Measurements from ENCODE around the gene PXMP4. TPM values are rescaled to one million over a fixed set of nuclear protein-coding genes. Genes with fewer than 3 reads are reported as not detected.
A peak's percentile ranks its signal among the peaks of the same experiment; 100 is the strongest.

Gene PXMP4
- total RNA-seq, 1 donor from 2014 or later, result 5.4 TPM

DNA sequence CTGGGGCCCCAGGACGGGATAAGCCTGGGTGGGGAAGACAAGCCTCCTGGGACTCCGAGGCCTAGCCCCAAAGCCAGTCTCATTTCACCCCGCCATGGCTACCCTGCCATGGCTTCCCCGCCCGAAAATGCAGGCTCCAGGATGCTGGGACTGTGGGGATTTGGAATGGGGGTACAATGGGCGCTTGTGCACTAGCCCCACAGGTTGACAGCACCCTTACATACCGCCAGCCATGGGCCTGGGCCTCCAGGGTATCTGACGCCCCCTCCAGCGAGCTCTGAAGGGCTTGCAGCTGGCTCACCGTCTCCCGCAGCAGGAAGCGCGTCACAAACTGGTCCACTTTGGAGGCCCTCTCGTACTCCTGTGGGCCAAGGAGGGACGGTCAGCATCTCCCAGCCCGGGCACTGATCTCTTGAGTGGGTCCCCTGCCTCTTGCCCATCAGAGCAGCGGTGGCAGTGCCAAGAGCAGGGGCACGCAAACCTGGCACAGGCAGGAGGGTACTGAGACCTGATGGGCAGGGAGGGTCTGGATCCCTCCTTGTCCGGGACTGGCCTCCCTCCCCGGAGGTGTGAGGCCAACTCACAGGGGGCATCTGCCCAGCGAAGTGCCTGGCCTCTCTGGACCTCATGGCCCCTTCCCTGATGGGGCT, 60.0 kb downstream of the PXMP4 start:
- intact Hi-C loops (cut with micrococcal nuclease), result no loop called here
- Mint-ChIP-seq H3K4me3 (no peak overlapping the region), H3K27ac (no peak overlapping the region), H3K4me1 (peaks cover 18% of the 10 kb centered on the region), H3K9me3 (no peaks in the 10 kb centered on the region), H3K36me3 (ENCODE audit: low read depth) (no peaks in the 10 kb centered on the region), H3K27me3 (no peaks in the 10 kb centered on the region)
- no peak for DNase-seq

DNA sequence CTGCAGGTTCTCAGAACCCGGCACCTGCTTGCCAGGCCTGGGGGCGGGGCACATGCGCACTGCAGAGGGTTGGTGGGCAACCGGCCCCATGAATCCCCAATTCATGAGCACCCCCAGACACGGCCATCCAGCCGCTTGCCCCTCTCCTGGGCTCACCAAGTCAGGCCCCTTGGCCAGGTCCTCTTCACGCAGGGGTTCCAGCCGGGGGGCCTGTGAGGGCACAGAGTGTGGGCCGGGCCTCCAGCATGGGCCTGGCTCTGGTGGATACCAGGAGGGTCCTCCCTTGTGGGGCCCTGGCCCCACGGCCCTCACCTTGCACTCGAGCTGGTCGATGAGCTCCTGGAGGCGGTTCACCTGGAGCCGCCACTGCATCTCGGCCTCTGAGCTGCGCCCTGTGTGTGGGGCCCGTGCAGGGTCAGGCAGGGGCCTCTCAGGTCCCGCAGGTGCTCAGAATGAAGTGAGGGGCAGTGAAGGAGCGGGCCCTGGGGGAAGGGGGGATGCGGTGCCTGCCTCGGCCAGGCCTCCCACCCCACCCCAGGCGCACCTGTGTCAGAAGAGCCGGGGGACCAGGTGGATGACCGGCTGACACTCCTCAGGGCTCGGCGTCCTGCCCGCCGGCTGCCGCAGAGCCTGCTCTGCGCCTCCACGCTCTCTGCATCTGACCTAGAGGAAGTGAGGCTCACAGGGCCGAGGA, 60.6 kb downstream of the PXMP4 start:
- Mint-ChIP-seq H3K27me3 (no peaks in the 10 kb centered on the region), H3K36me3 (ENCODE audit: low read depth) (no peaks in the 10 kb centered on the region), H3K4me1 (peaks cover 11% of the 10 kb centered on the region), H3K4me3 (no peak overlapping the region), H3K27ac (peak overlapping the region; percentile 49), H3K9me3 (no peaks in the 10 kb centered on the region)
- no peak for DNase-seq
- intact Hi-C loops (cut with micrococcal nuclease), result no loop called here

DNA sequence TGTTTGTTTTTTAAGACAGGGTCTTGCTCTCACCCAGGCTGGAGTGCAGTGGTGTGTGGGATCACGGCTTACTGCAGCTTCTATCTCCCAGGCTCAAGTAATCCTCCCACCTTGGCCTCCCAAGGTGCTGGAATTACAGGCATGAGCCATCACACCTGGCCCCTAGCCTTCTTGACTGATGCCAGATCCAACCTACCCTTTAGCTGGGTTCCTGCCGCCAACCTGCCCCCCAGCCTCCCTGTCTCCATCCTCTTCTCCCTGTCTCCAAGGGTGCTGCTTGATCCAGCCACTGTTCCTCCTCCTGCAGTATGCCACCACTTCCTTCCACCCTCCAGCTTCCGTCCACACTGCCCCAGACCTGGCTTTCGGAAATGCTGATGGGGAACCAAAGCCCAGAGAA, 61.2 kb downstream of the PXMP4 start:
- Mint-ChIP-seq H3K27me3 (no peaks in the 10 kb centered on the region), H3K4me1 (peaks cover 8% of the 10 kb centered on the region), H3K4me3 (no peak overlapping the region), H3K36me3 (ENCODE audit: low read depth) (no peaks in the 10 kb centered on the region), H3K9me3 (no peaks in the 10 kb centered on the region), H3K27ac (peak overlapping the region; percentile 49)
- DNase-seq, result no peak
- intact Hi-C loops (cut with micrococcal nuclease), result no loop called here

DNA sequence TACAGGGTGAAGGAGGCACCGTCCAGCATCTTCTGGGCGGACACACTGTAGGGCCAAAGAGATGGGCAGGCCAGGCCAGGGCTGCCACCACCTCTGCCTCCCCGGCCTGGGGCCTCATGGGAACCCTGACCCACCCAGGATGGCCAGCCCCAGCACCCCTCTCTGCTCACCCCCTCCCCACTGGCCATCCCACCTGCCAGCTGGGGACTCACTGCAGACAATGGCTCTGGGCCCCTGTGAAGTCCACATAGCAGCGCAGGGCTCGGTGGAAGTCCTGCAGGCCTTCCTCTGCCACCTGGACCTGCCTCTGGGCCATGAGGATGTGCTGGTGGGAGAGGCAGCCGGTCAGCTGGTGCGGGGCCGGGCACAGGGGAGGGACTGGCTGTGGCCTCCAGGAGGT, 61.6 kb downstream of the PXMP4 start:
- Mint-ChIP-seq H3K36me3 (ENCODE audit: low read depth) (no peaks in the 10 kb centered on the region), H3K9me3 (no peaks in the 10 kb centered on the region), H3K4me1 (peaks cover 6% of the 10 kb centered on the region), H3K27ac (no peak overlapping the region), H3K27me3 (no peaks in the 10 kb centered on the region), H3K4me3 (no peak overlapping the region)
- DNase-seq, result no peak
- intact Hi-C loops (cut with micrococcal nuclease), result no loop called here

DNA sequence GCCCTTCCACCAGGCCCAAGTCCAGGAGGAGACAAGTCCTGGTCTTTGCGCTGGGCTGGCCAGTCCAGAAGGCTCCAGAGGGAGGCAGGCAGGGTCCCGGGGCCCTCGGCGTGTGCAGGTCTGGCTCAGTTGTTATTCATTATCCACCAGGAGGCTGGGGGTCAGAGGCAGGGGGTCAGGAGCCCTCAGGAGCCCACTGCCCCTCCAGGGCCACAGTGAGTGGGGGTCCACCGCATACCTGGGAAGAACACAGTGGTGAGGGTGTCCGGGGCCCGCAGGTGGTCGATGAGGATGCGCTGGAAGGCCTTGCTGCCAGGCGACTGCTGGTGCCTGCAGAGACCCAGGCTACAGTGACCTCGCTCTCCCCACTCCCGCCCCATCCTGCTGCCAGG, 62.4 kb downstream of the PXMP4 start:
- intact Hi-C loops (cut with micrococcal nuclease), result no loop called here
- Mint-ChIP-seq H3K36me3 (ENCODE audit: low read depth) (no peaks in the 10 kb centered on the region), H3K4me3 (no peak overlapping the region), H3K27ac (no peak overlapping the region), H3K9me3 (no peaks in the 10 kb centered on the region), H3K27me3 (no peaks in the 10 kb centered on the region), H3K4me1 (peaks cover 10% of the 10 kb centered on the region)
- DNase-seq, result no peak

DNA sequence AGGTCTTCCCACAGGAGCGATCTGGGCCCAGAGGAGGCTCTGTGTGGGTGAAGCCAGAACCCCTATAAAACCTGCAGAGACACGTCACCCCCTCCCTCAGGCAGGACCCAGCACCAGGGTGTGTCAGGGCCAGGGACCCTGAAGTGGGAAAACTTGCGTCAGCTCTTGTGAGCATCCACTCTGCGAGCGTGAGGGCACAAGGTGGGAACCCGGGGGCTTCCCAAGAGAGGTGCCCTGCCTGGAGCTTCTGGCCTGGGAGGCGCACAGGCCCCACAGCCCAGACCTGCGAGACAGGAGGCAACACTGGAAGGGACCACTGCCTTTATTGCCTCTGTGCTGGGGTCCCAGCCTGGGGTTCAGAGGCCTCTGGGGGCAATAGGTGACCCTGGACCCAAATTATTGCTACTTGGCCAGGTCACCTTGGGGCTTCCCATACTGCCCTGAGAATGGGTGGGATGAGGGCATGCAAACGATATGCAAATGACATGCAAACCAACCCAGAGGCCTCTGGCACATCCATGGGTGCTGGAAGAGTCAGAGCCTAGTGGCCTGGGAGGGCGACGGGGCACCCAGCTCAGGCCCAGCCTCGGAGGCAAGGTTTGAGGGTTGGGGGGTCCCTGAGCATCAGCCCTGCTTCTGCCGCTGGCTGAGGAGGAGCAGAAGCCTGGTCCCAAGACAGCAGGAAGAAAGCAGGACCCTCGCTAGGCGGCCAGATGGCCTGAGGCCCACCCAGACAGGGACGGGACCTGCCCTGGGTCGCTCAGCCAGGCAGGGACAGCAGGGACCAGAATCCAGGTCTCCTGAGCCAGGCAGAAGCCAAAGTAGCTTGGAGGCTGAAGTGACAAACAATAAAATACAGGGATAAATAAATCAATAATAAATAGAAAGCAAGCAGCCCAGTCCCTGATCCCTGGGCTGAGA, 63.1 kb downstream of the PXMP4 start:
- intact Hi-C loops (cut with micrococcal nuclease), result no loop called here
- no peak for DNase-seq
- Mint-ChIP-seq H3K27ac (no peak overlapping the region), H3K4me1 (peaks cover 11% of the 10 kb centered on the region), H3K9me3 (no peaks in the 10 kb centered on the region), H3K27me3 (no peaks in the 10 kb centered on the region), H3K36me3 (ENCODE audit: low read depth) (no peaks in the 10 kb centered on the region), H3K4me3 (no peak overlapping the region)

DNA sequence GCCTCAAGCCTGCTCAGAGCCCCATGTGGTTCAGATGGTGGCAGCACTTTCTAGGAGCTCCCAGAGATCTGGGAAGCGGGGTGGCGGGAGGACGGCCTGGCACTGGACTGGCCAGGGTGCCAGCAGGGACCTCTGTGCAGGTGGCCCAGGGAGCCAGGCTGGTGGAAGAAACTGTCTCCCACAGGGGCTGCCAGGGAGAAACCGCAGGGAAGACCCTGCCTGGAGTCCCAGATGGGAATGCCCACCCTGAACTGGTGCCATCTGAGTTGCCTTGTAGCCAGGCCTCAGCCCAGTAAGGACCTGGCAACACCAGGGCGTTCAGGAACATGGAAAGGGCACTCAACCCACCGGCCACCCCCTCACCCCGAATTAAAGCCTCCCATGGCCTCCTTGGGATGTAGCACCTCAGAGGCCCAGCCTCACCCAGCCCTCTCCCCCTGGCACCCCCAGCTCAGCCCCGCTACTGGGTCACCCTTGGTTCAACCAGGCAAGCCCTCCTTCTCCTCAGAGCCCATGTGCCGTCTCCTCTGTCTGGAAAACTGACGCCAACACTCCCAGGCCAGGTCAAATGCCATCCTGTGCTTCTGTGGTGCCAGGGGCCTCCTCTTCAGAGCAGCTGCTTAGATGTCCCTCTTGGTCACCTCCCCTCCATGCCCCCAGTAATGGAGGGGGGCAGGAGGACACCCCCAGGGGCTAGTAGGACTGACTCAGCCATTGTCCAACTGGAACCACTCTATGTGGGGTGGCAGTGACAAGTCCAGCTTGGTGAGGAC, 63.9 kb downstream of the PXMP4 start:
- no peak for DNase-seq
- Mint-ChIP-seq H3K9me3 (no peaks in the 10 kb centered on the region), H3K4me3 (no peak overlapping the region), H3K36me3 (ENCODE audit: low read depth) (no peaks in the 10 kb centered on the region), H3K4me1 (peaks cover 14% of the 10 kb centered on the region), H3K27me3 (no peaks in the 10 kb centered on the region), H3K27ac (no peak overlapping the region)
- intact Hi-C loops (cut with micrococcal nuclease), result no loop called here

DNA sequence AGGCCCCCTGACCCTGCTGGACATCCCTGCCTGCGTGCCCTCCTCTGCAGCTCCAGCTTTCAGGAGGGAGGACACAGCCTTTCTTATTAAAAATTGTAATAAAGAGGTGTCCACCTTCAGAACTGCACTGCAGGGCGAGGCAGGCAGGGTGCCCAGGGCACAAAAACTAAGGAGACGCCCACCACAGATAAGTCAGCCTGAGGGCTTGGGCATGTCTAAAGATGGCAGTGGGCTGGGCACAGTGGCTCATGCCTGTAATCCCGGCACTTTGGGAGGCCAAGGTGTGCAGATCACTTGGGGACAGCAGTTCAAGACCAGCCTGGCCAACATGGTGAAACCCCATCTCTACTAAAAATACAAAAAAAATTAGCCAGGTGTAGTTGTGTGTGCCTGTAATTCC, 64.9 kb downstream of the PXMP4 start:
- Mint-ChIP-seq H3K36me3 (ENCODE audit: low read depth) (no peaks in the 10 kb centered on the region), H3K4me3 (no peak overlapping the region), H3K9me3 (no peaks in the 10 kb centered on the region), H3K27ac (no peak overlapping the region), H3K27me3 (no peaks in the 10 kb centered on the region), H3K4me1 (peaks cover 14% of the 10 kb centered on the region)
- no peak for DNase-seq
- intact Hi-C loops (cut with micrococcal nuclease), result no loop called here

DNA sequence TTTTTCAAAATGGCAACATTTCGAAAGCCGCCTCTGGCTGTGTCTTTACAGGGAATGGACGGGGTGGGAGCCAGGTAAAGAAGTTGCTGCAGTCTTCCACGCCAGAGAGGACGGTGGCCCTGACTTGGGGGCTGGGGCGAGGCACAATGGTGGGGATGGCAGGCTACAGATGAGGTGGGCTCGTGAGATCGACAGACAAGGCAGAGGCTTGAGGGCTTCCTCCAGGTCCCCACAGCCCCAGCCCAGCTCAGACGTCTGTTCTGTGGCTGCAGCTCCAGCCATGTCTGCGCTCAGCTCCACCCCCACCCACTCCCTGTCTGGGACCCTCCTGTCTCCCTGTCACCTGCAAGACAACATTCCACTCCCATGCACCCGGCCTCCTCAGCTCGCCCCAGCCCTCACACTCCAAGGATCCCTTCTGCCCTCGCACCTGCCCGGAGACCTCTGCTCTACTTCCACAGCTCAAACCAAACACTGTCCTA, 65.4 kb downstream of the PXMP4 start:
- peaks cover 16% of the 10 kb centered on the region for H3K4me1 Mint-ChIP-seq
- H3K9me3 Mint-ChIP-seq, result no peaks in the 10 kb centered on the region
- H3K4me3 Mint-ChIP-seq, result no peak overlapping the region
- no peak for DNase-seq
- H3K27me3 Mint-ChIP-seq, result no peaks in the 10 kb centered on the region
- peak overlapping the region; percentile 32 for H3K27ac Mint-ChIP-seq
- H3K36me3 Mint-ChIP-seq (ENCODE audit: low read depth), result no peaks in the 10 kb centered on the region
- intact Hi-C loops (cut with micrococcal nuclease), result no loop called here

DNA sequence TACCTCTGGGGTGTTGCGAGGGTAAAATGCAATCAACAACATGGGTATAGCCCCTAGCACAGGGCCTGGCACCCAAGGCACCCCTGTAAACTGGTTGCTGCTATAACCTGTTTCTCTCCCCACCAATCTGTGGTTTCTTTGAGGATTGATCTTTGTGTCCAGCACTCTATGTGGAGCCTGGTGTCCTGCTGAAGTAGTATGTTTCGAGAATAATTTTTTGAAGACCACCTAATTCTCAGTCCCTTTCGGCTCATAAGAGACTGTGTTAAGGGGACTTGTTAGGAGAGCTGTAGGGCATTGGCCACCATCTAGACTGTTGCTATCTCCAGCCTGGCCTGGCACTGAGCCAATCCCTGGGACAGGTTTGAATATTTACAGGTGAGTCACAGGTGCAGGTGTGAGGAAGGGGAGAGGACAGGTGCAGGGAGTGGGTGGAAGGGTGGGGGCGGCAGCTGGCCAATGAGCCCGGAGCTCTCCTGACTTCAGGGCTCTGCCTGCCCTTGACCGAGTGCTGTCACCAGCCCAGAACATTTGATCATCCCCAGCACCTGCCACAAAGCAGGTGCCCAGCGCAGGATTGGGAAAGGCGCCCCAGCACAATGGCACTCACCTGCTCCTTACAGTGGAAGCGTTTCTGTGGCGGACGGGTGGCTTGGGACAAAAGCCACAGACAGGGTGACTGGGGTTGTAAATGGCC, 66.1 kb downstream of the PXMP4 start:
- Mint-ChIP-seq H3K9me3 (no peaks in the 10 kb centered on the region), H3K4me3 (no peak overlapping the region), H3K36me3 (ENCODE audit: low read depth) (no peaks in the 10 kb centered on the region), H3K27me3 (no peaks in the 10 kb centered on the region), H3K27ac (peak overlapping the region; percentile 25), H3K4me1 (peaks cover 16% of the 10 kb centered on the region)
- DNase-seq, result no peak
- intact Hi-C loops (cut with micrococcal nuclease), result loop anchor here (1.0 kb wide), 1 partner anchor 197 kb away; no protein-coding TSS in a partner anchor

DNA sequence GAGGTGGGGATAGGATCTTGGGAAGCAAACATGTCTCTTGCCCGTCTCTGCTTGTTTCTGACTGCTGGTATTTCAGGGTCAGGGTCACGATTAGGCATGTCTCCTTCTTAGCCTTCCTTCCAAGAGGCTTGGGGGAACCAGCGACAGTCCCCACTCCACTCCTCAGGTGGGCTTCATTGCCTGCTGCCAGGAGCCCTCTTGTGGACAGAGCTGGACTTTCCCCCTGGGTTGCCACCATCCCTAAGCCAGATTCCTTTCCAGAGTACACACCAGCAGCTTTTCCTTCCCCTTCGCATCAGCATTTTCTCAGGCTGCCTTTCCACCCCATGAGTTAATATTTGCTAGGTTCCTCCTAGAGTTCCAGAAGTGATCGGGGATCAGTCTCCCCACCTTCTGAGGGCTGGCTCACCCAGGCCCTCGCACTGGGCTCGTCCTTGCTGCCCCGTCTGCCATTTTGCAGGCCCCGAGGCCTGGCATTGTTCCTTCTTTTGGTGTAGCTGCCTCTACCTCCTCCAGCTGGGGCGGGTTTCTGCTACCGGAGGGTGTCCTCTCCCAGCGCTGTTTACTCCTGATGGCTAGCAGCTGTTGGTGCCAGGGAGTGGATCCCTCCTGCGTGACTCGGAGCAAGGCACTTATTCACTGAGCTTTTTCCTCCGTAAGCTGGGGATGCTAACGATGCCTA, 66.8 kb downstream of the PXMP4 start:
- H3K27me3 Mint-ChIP-seq, result no peaks in the 10 kb centered on the region
- intact Hi-C loops (cut with micrococcal nuclease), result loop anchor here (1.0 kb wide), 1 partner anchor 196 kb away; no protein-coding TSS in a partner anchor
- peaks cover 16% of the 10 kb centered on the region for H3K4me1 Mint-ChIP-seq
- peak; percentile 79 for DNase-seq
- H3K4me3 Mint-ChIP-seq, result no peak overlapping the region
- no peaks in the 10 kb centered on the region for H3K9me3 Mint-ChIP-seq
- H3K36me3 Mint-ChIP-seq (ENCODE audit: low read depth), result no peaks in the 10 kb centered on the region
- H3K27ac Mint-ChIP-seq, result peak overlapping the region; percentile 45
